Measurements from ENCODE around the gene DNAJC16.
A peak's percentile ranks its signal among the peaks of the same experiment; 100 is the strongest.

The DNAJC16 gene

GRCh38 chr1:15605398-15606383 is 79.0 kb downstream of the DNAJC16 start:
- DNase-seq (ENCODE audit: low read depth, low spot score), result no peak
- no peak overlapping the region for H3K4me3 ChIP-seq (ENCODE audit: low read depth, low read length)
- in situ Hi-C loops (cut with HindIII; ENCODE audit: low sequenced_read_pairs), result no loop called here
- TF ChIP-seq, protein P1, sequence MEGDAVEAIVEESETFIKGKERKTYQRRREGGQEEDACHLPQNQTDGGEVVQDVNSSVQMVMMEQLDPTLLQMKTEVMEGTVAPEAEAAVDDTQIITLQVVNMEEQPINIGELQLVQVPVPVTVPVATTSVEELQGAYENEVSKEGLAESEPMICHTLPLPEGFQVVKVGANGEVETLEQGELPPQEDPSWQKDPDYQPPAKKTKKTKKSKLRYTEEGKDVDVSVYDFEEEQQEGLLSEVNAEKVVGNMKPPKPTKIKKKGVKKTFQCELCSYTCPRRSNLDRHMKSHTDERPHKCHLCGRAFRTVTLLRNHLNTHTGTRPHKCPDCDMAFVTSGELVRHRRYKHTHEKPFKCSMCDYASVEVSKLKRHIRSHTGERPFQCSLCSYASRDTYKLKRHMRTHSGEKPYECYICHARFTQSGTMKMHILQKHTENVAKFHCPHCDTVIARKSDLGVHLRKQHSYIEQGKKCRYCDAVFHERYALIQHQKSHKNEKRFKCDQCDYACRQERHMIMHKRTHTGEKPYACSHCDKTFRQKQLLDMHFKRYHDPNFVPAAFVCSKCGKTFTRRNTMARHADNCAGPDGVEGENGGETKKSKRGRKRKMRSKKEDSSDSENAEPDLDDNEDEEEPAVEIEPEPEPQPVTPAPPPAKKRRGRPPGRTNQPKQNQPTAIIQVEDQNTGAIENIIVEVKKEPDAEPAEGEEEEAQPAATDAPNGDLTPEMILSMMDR (IDR thresholded peaks at IDR 0.05; ENCODE audit: low read depth, low read length), result no peak

DNA sequence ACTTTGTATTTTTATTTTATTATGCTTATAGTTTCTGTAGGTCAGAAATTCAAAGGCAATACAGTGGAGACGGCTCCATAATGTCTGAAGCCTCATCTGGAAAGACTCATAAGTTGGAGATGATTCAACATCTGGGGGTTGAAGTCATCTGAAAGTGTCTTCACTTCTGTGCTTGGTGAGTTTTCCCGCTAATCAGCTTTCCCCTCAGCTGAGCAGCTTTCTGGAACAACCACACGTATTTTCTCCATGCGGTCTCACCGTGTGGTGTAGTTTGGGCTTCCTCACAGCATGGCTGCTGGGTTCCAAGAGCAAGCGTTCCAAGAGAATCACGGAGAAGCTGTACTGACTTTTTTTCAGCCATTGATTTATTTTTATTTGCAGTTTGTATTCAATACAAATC is 83.0 kb downstream of the DNAJC16 start:
- TF ChIP-seq, protein P1 (IDR thresholded peaks at IDR 0.05; ENCODE audit: low read depth, low read length), result no peak
- H3K4me3 ChIP-seq (ENCODE audit: low read depth, low read length), result no peak overlapping the region
- DNase-seq (ENCODE audit: low read depth, low spot score), result no peak
- in situ Hi-C loops (cut with HindIII; ENCODE audit: low sequenced_read_pairs), result no loop called here

DNA sequence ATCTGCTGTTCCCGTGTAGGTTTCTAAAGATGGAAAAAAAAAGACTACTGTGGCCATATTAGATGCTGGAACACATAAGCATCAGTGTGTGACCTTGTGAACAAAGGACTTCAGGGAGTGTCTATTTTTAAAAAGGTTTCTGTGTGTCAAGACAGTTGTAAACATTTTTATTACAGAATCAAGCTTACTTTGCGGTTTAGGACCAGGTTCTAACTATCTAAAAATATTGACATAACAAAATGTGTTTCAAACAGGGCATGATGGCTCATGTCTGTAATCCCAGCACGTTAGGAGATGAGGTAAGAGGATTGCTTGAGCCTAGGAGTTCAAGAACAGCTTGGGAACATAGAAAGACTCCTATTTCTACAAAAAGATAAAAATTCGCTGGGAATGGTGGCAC is 83.5 kb downstream of the DNAJC16 start:
- TF ChIP-seq, protein P1 (IDR thresholded peaks at IDR 0.05; ENCODE audit: low read depth, low read length), result no peak
- DNase-seq (ENCODE audit: low read depth, low spot score), result no peak
- H3K4me3 ChIP-seq (ENCODE audit: low read depth, low read length), result no peak overlapping the region
- in situ Hi-C loops (cut with HindIII; ENCODE audit: low sequenced_read_pairs), result no loop called here

GRCh38 chr1:15616373-15617172 is 89.9 kb downstream of the DNAJC16 start:
- in situ Hi-C loops (cut with HindIII; ENCODE audit: low sequenced_read_pairs), result no loop called here
- peak overlapping the region; percentile 54 for H3K4me3 ChIP-seq (ENCODE audit: low read depth, low read length)
- DNase-seq (ENCODE audit: low read depth, low spot score), result no peak
- TF ChIP-seq, protein P1 (IDR thresholded peaks at IDR 0.05; ENCODE audit: low read depth, low read length), result no peak

GRCh38 chr1:15617173-15618076 is 90.8 kb downstream of the DNAJC16 start, which contains the start of gene DDI2:
Gene DDI2 (plus strand): TSS chr1:15617458. CDS start chr1:15617671, 213 bp downstream.
- DNase-seq (ENCODE audit: low read depth, low spot score), result peak; percentile 98
- peak within 1 kb of the TSS; percentile 97 for H3K4me3 ChIP-seq (ENCODE audit: low read depth, low read length)
- TF ChIP-seq, protein P1 (IDR thresholded peaks at IDR 0.05; ENCODE audit: low read depth, low read length), result no peak
- in situ Hi-C loops (cut with HindIII; ENCODE audit: low sequenced_read_pairs), result no loop called here

Measured in astrocyte of the spinal cord (primary cell).